Sigmoid colon (tissue), 4 donors: ENCODE data around the gene GCSAML.

Experiments used
- EP300 ChIP-seq, 4 donors: sonication (generic); formaldehyde crosslinking; IDR thresholded peaks; one replicate each; pipeline ENCODE4 v1.6.1; 2017; ENCODE audit warnings: antibody characterized with exemption in 4 of 4
- TF ChIP-seq, protein P1 (sequence below), 4 experiments: fragments of 450-650 bp in 3 of 4; fragments of 200-600 bp in 1 of 4; IDR thresholded peaks; one replicate each; pipeline ENCODE4 v1.5.1; 2016 to 2019; ENCODE audit warnings: antibody characterized with exemption in 4 of 4, mild to moderate bottlenecking in 3 of 4, moderate library complexity in 2 of 4

- TF ChIP-seq EP300 (IDR thresholded peaks at IDR 0.05), result no peak
- TF ChIP-seq, protein P1, sequence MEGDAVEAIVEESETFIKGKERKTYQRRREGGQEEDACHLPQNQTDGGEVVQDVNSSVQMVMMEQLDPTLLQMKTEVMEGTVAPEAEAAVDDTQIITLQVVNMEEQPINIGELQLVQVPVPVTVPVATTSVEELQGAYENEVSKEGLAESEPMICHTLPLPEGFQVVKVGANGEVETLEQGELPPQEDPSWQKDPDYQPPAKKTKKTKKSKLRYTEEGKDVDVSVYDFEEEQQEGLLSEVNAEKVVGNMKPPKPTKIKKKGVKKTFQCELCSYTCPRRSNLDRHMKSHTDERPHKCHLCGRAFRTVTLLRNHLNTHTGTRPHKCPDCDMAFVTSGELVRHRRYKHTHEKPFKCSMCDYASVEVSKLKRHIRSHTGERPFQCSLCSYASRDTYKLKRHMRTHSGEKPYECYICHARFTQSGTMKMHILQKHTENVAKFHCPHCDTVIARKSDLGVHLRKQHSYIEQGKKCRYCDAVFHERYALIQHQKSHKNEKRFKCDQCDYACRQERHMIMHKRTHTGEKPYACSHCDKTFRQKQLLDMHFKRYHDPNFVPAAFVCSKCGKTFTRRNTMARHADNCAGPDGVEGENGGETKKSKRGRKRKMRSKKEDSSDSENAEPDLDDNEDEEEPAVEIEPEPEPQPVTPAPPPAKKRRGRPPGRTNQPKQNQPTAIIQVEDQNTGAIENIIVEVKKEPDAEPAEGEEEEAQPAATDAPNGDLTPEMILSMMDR (IDR thresholded peaks at IDR 0.05), result no peak
Observed at GRCh38 chr1:247500865-247501264, 48.1 kb upstream of the GCSAML start.
